ENCODE results near the gene PFKP.

Gene PFKP

DNA sequence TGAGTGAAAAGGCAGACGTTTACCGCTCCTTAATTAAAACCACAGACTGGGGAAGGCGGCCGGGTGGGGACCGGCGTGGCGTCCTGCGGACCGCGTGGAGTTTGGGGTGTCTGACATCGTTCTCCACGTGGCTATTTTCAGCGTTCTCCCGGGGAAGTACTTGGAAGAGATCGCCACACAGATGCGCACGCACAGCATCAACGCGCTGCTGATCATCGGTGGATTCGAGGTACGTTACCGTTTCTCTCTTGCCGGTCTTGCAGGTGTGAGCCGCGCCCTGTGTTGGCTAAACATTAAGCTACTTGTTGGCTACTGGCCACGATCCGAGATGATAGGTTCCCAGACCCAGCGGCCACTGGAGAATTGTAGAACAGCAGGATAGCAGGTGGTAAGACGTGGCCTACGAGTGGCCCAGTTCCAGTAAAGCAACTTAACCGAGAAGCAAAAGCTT is 51.3 kb downstream of the PFKP start:
- no peaks in the 10 kb centered on the region for H3F3A ChIP-seq (ENCODE audit: insufficient read depth)
- H3K9me2 ChIP-seq (replicated peaks; ENCODE audit: insufficient read depth, low read length): no peaks in the 10 kb centered on the region
- H3K79me2 ChIP-seq (ENCODE audit: insufficient read depth, low read length): no peaks in the 10 kb centered on the region
- no peak overlapping the region for H3K4me3 ChIP-seq (ENCODE audit: insufficient read depth, low read length, poor library complexity, severe bottlenecking)
- H3K27me3 ChIP-seq (ENCODE audit: low read length): no peaks in the 10 kb centered on the region
- H3K27ac ChIP-seq (ENCODE audit: low read depth, low read length): no peak overlapping the region
- no peak overlapping the region for H2AFZ ChIP-seq (ENCODE audit: low read depth, low read length, severe bottlenecking)
- no peaks in the 10 kb centered on the region for H3K9me3 ChIP-seq (ENCODE audit: insufficient read depth, low read length)
- H3K36me3 ChIP-seq (ENCODE audit: low read length): peaks cover 13% of the 10 kb centered on the region; the same call in 1 of the 2 replicates
- H3K4me2 ChIP-seq (ENCODE audit: low read depth, low read length, poor library complexity, severe bottlenecking): no peak overlapping the region
- TF ChIP-seq EZH2phosphoT487 (conservative IDR thresholded peaks at IDR 0.05; ENCODE audit: low read length): no peak
- TF ChIP-seq, protein P1, sequence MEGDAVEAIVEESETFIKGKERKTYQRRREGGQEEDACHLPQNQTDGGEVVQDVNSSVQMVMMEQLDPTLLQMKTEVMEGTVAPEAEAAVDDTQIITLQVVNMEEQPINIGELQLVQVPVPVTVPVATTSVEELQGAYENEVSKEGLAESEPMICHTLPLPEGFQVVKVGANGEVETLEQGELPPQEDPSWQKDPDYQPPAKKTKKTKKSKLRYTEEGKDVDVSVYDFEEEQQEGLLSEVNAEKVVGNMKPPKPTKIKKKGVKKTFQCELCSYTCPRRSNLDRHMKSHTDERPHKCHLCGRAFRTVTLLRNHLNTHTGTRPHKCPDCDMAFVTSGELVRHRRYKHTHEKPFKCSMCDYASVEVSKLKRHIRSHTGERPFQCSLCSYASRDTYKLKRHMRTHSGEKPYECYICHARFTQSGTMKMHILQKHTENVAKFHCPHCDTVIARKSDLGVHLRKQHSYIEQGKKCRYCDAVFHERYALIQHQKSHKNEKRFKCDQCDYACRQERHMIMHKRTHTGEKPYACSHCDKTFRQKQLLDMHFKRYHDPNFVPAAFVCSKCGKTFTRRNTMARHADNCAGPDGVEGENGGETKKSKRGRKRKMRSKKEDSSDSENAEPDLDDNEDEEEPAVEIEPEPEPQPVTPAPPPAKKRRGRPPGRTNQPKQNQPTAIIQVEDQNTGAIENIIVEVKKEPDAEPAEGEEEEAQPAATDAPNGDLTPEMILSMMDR (IDR thresholded peaks at IDR 0.05; ENCODE audit: insufficient read depth, low read length, poor library complexity, severe bottlenecking): no peak
- no peak overlapping the region for H3K9ac ChIP-seq (ENCODE audit: low read length)
- H4K20me1 ChIP-seq (ENCODE audit: low read depth, low read length): no peaks in the 10 kb centered on the region

DNA sequence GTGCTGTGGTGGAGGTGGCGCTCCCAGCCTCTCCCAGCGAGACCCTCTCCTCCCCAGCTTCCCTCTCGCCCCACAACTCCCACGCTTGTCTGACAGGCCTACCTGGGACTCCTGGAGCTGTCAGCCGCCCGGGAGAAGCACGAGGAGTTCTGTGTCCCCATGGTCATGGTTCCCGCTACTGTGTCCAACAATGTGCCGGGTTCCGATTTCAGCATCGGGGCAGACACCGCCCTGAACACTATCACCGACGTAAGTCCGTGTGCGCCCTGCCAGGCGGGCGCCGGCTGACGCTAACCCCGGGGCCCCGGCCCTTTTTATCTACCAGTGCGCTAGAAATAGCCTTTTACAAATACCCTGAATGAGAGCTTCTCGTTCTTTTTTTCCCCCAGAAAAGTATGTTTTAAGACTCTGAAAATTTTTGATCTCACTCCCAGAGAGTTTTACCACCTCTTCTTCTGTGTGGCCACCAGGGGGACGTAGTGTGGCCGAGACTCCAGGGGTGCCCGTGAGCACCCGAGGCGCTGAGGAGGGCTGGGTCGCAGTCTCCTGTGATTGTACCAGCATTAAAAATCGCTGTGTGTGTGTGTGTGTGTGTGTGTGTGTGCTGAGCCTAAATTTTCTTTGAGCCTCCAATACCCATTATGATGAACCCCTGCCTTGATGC is 52.6 kb downstream of the PFKP start:
- Histone ChIP-seq H3K36me3 (ENCODE audit: low read length) (peaks cover 13% of the 10 kb centered on the region; the same call in 1 of the 2 replicates), H3K27me3 (ENCODE audit: low read length) (no peaks in the 10 kb centered on the region), H3K27ac (ENCODE audit: low read depth, low read length) (no peak overlapping the region), H4K20me1 (ENCODE audit: low read depth, low read length) (no peaks in the 10 kb centered on the region), H3K4me3 (ENCODE audit: insufficient read depth, low read length, poor library complexity, severe bottlenecking) (no peak overlapping the region), H3K9me3 (ENCODE audit: insufficient read depth, low read length) (no peaks in the 10 kb centered on the region), H3K79me2 (ENCODE audit: insufficient read depth, low read length) (no peaks in the 10 kb centered on the region), H3K4me2 (ENCODE audit: low read depth, low read length, poor library complexity, severe bottlenecking) (no peak overlapping the region), H2AFZ (ENCODE audit: low read depth, low read length, severe bottlenecking) (no peak overlapping the region), H3K9ac (ENCODE audit: low read length) (no peak overlapping the region), H3F3A (ENCODE audit: insufficient read depth) (no peaks in the 10 kb centered on the region), H3K9me2 (replicated peaks; ENCODE audit: insufficient read depth, low read length) (no peaks in the 10 kb centered on the region)
- TF ChIP-seq EZH2phosphoT487 (conservative IDR thresholded peaks at IDR 0.05; ENCODE audit: low read length): no peak
- TF ChIP-seq, protein P1 (IDR thresholded peaks at IDR 0.05; ENCODE audit: insufficient read depth, low read length, poor library complexity, severe bottlenecking): peak; percentile 24

DNA sequence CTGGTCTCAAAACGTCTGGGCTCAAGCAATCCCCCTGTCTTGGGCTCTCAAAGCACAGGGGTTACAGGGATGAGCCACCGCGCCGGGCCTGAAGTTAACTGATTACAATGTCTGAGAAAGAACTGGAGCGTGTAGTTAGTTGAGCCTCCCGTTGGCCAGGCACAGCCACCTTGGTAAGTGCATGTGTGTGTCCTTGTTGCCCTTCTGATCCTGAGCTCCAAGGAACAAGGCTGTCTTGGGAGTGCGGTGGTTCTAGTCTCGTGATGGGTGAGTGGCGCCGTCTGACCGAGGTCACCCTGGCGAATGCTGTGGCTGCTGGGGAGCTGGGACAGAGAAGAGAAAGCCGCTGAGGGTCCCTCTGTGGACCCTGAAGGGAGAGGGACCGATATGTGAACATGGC is 54.7 kb downstream of the PFKP start:
- Histone ChIP-seq H3K79me2 (ENCODE audit: insufficient read depth, low read length) (no peaks in the 10 kb centered on the region), H3K36me3 (ENCODE audit: low read length) (peaks cover 13% of the 10 kb centered on the region; the same call in 1 of the 2 replicates), H3K4me2 (ENCODE audit: low read depth, low read length, poor library complexity, severe bottlenecking) (no peak overlapping the region), H3K9me2 (replicated peaks; ENCODE audit: insufficient read depth, low read length) (no peaks in the 10 kb centered on the region), H3K4me3 (ENCODE audit: insufficient read depth, low read length, poor library complexity, severe bottlenecking) (no peak overlapping the region), H3F3A (ENCODE audit: insufficient read depth) (no peaks in the 10 kb centered on the region), H4K20me1 (ENCODE audit: low read depth, low read length) (no peaks in the 10 kb centered on the region), H3K9me3 (ENCODE audit: insufficient read depth, low read length) (no peaks in the 10 kb centered on the region), H2AFZ (ENCODE audit: low read depth, low read length, severe bottlenecking) (no peak overlapping the region), H3K27ac (ENCODE audit: low read depth, low read length) (no peak overlapping the region), H3K27me3 (ENCODE audit: low read length) (no peaks in the 10 kb centered on the region), H3K9ac (ENCODE audit: low read length) (no peak overlapping the region)
- no peak for TF ChIP-seq EZH2phosphoT487 (conservative IDR thresholded peaks at IDR 0.05; ENCODE audit: low read length)
- TF ChIP-seq, protein P1 (IDR thresholded peaks at IDR 0.05; ENCODE audit: insufficient read depth, low read length, poor library complexity, severe bottlenecking): no peak

Data from SU-DHL-6 (cell line).